GM19397 (cell line): ENCODE data around the gene ZYX.
"Not testable (repeated sequence)": the region's sequence is repeated elsewhere in the genome, so short reads cannot be mapped to it uniquely, and the experiment has no call there.

Experiments used
- ATAC-seq: cut with Tn5 transposase; IDR thresholded peaks from one replicate; pipeline ENCODE4 v1.9.1; 2021; ENCODE audit warnings: mild to moderate bottlenecking, moderate library complexity; ENCODE audit not compliant: unreplicated experiment

Gene ZYX

GRCh38 chr7:143396625-143397556 is 15.7 kb downstream of the ZYX start:
- ATAC-seq: no peak

GRCh38 chr7:143397710-143398530 is 16.8 kb downstream of the ZYX start:
- ATAC-seq: no peak

GRCh38 chr7:143398616-143399015 is 17.5 kb downstream of the ZYX start:
- ATAC-seq: no peak

DNA sequence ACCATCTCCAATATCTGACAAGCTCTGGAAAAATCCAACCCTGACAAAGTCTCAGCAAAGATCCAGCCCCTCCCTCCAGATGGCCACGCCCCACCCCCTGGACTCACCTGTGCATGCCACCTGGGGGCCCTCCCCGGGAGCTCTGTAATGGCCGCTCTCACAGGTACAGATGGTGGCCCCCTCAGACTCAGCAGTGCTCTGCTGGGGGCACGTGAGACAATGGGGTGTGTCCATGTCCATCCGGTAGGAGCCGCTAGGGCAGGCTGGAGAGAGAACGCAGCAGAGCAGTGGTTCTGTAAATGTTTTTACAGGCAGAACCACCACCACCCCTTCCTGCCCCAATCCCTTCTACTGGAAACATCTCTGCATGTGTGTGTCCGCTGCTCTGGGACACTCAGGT is 18.0 kb downstream of the ZYX start:
- ATAC-seq: no peak

GRCh38 chr7:143399642-143400041 is 18.5 kb downstream of the ZYX start:
- ATAC-seq: no peak

- no peak for ATAC-seq
These were observed 20.1 kb downstream of the ZYX start for GRCh38 chr7:143401265-143401664.

DNA sequence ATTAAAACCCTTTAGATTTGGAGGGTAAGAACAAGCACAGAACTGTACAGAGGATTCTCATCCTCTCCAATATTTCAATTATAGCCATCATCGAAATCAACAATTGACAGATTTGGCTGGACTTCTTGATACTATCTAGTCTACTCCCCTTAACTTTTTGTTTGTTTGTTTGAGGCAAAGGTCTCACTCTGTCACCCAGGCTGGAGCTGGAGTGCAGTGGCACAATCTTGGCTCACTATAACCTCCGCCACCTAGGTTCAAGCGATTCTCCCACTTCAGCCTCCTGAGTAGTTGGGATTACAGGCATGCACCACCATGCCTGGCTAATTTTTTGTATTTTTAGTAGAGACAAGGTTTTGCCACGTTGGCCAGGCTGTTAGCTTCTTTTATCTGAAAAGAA is 21.1 kb downstream of the ZYX start:
- ATAC-seq: not testable (repeated sequence)

GRCh38 chr7:143405173-143406001 is 24.2 kb downstream of the ZYX start:
- no peak for ATAC-seq

GRCh38 chr7:143406002-143406357 is 24.8 kb downstream of the ZYX start:
- ATAC-seq: no peak

GRCh38 chr7:143407287-143408251 is 26.4 kb downstream of the ZYX start:
- no peak for ATAC-seq

DNA sequence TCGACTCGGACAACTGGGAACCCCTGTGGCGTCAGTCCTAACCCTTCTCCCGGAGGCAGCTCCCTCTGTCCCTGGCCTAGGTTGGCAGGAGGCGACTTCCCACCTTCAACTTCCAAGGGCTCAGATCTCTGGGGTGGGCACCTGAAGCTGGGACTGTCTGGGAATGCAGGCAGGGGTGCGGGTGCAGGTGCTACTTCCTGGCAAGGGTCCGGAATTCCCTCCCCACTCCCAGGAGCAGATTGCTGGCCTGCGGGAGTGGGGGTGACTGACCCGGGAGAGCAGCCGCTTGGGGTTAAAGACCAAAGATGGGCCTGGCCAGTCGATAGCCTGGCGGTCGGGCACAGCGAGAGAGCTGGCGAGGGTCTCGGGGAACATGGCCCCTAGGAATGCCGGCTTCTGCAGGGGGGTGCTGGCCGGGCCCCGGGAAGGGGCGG is 27.1 kb downstream of the ZYX start:
- ATAC-seq: no peak

DNA sequence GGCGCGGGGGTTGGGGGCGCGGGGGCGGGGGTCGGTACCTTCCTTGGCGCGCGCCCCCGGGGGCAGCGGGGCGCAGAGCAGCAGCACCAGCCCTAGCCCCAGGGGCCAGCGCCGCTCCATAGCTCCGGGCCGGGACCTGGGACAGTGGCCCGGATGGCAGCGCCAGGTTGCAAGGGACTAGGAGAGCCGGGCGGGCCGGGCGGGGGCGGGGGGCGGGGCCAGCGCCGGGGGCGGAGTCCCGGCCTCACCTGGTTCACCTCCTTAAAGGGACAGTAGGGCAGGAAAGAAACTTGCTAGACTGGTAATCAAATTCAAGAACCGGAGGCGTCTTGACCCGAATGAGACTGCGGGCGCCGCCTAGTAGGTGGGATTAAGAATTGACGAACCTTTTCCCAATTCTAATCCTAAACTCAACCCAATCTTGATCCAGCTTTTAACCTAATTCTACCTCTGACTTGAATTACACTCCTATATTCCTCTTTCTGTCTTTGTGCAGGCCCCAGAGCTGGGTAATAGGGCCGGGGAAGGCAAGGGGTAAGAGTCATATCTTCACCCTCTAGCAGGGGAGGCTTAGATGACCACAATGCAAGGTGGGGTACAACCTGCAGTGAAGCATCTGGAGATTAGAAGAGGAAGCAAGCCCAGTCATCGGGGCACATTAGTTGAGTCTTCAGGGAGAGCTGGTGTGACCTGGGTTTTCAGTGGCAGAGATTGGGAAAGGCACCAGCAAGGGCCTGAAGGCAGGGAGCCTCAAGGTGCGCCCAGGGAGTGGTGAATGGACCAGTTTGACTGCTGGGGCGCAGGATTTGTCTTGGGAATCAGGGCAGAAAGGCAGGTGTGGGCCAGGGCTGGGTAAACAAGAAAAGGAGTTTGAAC is 27.8 kb downstream of the ZYX start, which contains the start of gene EPHA1:
TSS of gene EPHA1 (minus strand) at position 171 of the 876 bp plus-strand sequence. CDS start at position 120, 51 bp downstream.
- ATAC-seq: no peak

DNA sequence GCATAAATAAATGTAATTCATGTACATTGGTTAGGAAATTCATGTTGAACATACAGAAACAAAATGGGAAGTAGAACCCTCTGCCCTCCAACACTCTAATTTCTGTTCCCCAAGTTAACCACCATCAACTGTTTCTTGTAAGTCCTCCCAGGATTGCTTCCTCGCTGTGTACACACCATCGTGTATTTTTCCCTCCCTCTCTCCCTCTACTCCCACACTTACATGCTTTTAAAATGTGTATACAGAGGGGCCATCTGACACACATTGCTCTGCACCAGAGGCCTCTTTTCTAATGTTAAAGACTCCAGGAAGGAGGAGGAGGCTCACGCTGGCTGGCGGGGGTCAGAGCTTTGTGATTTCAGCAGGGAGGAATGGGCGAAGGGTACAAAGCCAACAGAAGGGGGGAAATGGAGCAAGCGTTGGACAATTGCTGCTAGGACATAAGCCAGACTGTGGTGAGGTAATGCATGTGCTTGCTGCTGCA is 29.4 kb downstream of the ZYX start:
- no peak for ATAC-seq

GRCh38 chr7:143411976-143412708 is 31.0 kb downstream of the ZYX start:
- no peak for ATAC-seq

DNA sequence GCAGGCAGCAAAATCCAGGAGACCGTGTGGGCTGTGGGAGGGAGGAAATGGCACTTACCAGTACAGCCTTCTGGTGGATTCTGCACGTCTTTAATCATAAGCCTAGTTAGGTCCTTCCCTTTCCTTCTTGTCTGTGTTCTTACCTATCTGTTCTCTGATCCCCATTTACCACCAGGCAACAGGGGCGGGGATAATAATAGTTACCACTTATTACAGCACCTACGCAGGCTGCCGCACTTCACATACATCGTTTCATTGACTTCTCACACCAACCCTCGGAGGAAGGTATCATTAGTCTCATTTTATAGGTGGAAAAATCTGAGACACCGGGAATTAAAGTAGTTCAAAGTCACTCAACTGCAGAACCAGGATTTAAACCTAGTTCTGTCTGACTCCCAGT is 32.0 kb downstream of the ZYX start:
- no peak for ATAC-seq

DNA sequence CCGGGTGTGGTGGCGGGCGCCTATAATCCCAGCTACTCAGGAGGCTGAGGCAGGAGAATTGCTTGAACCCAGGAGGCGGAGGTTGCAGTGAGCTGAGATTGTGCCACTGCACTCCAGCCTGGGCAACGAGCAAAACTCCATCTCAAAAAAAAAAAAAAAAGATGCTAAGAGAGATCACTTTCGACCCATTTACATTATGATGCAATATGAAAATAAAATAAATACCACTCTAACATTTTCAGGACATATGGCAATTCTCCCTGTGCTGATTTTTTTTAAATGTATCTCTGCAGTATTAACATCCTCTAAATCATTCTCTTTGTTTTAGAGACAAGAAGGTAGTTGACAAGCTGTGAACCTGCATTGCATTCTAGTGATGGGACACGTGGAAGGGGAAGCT is 34.1 kb downstream of the ZYX start:
- not testable (repeated sequence) for ATAC-seq

DNA sequence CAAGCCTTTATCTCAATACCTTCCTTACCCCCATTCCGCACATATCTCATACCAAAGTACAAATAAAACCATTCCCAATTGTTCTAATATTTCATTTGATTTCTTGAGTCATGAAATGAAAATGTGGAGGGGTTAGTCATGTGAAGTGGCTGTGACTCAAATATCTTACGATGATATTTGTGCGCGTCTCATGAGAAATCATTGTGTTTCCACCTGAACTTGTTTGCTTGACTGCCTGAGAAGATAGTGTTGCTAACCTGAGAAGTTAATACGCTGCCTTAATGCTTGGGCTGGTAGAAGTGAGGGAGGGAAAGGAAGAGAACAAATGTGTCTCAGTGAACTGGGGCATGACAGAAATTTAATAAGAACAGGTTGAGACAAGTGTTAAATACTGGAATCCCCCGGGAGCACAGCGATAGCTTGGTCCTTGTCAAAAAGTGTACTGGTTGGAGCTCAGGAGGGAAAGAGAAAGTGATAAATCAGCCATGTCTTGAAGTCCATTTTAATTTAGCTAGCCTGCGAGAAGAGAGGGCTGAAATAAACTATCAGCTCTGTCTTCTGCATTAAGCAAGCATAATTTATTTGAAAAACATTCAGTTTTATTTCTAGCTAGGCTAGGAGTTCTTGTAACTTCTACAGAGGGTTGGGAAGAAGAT is 34.7 kb downstream of the ZYX start:
- ATAC-seq: no peak
